GM19395 (cell line): ENCODE results near the gene CDC42EP5.
"Not testable (repeated sequence)": the region's sequence is repeated elsewhere in the genome, so short reads cannot be mapped to it uniquely, and the experiment has no call there.

Source experiments
- ATAC-seq: cut with Tn5 transposase; IDR thresholded peaks from one replicate; pipeline ENCODE4 v1.9.1; 2021; ENCODE audit warnings: mild to moderate bottlenecking, moderate library complexity; ENCODE audit not compliant: unreplicated experiment

The CDC42EP5 gene

GRCh38 chr19:54449701-54450069 is 23.4 kb downstream of the CDC42EP5 start:
- ATAC-seq, result no peak

DNA sequence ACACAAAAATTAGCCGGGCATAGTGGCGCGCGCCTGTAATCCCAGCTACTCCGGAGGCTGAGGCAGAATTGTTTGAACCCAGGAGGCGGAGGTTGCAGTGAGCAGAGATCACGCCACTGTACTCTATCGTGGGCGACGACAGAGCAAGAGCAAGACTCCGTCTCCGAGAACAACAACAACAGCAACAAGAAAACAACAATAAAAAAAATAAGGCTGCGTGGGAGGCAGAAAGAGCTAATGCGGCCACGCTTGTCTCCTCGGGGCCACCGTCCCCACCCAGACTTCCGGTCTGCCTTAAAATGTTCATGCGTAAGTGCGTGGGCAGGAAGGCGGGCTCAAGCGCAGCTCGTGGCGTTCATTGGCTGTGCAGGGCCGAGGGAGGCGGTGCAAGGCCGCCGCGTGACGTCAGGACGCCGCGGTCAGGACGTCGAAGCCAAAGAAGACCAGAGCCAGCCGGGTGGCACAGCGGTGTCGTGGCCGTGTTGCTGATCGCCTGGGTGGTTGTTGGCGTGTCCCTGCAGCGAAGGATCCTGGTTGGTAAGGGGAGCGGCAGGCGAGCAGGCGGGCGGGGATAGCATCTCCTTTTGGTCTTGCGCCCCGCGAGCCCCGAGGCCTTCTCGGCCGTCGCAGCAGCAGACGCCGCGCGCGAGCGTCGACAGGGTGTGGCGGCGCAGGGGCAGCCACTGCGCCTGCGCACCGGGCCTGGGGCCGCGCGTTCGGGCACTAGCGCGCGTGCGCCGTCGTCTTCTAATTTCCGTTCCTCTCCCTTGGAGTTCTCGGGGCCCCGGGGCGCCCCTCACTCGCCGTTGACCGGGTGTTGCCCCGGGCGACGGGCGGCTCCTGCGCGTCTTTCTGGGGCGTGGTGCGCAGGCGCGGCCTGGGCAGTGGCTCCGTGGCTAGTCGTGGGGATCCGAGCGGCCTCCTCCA is 24.1 kb downstream of the CDC42EP5 start, which contains the start of gene LENG8:
Gene LENG8 (plus strand): TSS at position 426 of the 927 bp plus-strand sequence. CDS start 2,146 bp downstream, outside the sequence.
- ATAC-seq, result peak; percentile 87

DNA sequence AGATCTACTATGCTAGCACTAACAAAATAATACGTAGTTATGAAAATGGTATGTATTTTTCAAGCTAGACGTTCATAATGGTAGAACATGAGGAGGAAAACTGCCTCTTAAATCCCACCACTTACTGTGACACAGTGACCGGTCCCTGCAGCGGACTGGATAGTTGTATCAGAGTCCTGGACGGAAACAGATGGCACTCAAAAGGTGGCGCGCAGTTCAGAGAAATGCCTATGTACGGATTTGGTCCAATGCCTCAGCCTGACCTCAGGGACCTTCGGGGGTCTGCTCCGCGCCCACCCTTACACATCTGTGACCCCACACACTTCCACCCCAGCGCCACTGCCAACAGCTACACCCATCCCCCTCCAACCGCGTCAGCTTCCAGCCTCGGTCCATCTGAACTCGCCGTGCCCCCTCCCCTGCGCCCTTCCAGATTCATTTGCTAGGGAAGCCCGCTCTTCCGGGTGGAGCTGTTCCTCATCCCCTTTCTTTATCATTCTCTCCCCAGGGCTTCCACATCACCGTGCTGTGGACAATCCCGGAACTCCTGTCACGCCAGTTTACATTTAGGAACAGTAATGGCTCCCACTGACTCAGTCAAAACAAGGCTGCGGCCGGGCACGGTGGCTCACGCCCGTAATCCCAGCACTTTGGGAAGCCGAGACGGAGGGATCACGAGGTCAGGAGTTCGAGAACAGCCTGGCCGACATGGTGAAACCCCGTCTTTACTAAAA is 24.9 kb downstream of the CDC42EP5 start:
- peak; percentile 23 for ATAC-seq

DNA sequence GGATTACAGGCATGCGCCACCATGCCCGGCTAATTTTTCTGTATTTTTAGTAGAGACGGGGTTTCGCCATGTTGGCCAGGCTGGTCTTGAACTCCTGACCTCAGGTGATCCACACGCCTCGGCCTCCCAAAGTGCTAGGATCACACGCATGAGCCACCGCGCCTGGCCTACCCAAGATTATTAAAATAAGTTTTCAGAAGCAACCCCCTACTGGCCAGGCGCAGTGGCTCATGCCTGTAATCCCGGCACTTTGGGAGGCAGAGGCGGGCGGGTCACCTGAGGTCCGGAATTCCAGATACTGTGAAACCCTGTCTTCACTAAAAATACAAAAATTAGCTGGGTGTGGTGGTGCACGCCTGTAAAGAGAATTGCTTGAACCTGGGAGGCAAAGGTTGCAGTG is 26.7 kb downstream of the CDC42EP5 start:
- ATAC-seq, result not testable (repeated sequence)

- ATAC-seq, result no peak
These were observed 28.4 kb downstream of the CDC42EP5 start for GRCh38 chr19:54444737-54445136.

GRCh38 chr19:54440641-54441040 is 32.5 kb downstream of the CDC42EP5 start:
- no peak for ATAC-seq

DNA sequence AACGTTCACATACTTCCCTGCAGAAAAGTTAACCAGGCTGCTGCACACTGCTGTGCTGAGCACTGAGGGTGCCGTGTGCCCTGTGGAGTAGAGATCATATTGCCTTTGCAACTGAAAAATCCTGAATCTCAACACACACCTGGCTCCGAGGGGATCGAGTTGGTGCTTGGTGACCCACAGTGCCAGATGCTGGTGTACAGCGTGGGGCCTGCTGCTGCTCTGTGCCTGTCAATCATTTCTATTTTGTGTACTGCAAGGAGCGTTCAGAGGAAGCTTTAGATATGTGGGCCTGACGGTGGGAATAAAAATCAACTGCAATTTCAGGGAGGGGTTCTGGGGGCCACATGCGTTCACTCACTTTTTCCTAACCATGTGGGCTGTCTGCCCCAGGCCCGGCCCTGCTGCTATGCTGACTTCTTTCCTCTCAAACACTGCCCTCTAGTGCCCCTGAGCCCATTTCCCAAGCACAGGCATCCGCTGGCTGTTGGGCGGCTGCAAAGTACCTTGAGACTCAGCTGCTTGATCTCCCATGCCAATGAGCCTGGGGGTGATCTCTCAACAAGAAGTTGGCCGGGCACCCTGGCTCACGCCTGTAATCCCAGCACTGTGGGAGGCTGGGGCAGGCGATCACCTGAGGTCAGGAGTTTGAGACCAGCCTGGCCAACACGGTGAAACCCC is 33.8 kb downstream of the CDC42EP5 start:
- no peak for ATAC-seq

DNA sequence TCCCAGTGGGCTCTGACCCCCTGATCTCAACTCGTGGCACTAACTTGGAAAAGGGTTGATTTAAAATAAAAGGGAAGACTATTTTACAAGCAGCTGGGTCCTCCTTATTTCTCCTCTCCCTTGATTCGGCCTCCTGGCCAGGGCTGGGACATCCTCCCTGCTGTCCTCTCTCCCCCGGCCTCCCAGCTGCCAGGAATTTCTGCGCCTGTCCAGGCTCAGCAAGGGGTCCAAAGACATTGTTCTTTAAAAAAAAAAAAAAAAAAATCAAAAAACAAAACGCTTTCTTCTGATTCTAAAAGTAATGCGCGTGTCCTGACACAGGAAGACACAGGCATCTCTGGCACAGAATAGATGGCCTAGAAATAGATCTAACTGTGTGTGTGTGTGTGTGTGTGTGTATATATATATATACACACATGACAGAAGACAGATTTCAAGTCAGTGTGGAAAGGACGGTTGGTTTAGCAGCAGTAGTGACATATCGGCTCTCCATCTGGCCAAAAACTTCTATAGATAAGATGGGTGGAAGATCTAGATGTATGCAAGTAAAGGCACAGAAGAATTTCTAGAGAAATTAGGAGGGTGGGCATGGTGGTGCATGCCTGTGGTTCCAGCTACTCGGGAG is 36.4 kb downstream of the CDC42EP5 start:
- ATAC-seq, result no peak

- ATAC-seq, result no peak
These were observed 37.0 kb downstream of the CDC42EP5 start for GRCh38 chr19:54436031-54436523.

DNA sequence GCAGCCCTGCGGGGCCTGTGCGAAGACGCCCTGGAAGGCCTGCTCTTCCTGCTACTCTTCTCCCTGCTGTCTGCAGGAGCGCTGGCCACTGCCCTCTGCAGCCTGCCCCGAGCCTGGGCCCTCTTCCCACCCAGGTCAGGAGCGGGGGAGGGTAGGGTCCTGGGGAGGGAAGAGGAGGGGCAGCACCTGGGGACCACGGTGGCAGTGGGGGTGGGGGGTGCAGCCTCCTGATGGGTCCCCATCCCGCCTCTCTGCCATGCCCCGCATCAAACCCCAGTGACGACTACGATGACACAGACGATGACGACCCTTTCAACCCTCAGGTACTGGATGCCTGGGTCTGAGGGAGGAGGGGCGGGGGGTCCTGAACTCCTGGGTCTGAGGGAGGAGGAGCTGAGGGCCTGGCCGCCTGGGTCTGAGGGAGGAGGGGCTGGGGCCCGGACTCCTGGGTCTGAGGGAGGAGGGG is 37.5 kb downstream of the CDC42EP5 start:
- no peak for ATAC-seq

DNA sequence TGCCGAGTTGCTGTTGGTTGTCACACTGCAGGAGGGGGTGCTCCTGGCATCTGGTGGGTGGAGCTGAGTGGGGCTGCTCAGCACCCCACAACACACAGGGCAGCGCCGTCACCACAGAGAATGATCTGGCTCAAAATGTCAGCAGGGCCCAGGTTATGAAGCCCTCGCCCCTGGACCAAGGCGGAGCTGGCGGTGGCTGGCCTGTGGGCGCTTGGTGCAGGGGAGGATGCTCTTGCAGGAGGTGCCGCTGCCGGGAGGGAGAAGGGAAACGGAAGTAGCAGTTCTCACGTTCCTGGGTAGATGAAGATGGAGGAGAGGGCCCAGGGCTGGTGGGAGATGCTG is 38.3 kb downstream of the CDC42EP5 start:
- no peak for ATAC-seq

GRCh38 chr19:54434112-54434872 is 38.8 kb downstream of the CDC42EP5 start:
- ATAC-seq, result no peak

GRCh38 chr19:54433697-54434096 is 39.4 kb downstream of the CDC42EP5 start:
- ATAC-seq, result no peak

DNA sequence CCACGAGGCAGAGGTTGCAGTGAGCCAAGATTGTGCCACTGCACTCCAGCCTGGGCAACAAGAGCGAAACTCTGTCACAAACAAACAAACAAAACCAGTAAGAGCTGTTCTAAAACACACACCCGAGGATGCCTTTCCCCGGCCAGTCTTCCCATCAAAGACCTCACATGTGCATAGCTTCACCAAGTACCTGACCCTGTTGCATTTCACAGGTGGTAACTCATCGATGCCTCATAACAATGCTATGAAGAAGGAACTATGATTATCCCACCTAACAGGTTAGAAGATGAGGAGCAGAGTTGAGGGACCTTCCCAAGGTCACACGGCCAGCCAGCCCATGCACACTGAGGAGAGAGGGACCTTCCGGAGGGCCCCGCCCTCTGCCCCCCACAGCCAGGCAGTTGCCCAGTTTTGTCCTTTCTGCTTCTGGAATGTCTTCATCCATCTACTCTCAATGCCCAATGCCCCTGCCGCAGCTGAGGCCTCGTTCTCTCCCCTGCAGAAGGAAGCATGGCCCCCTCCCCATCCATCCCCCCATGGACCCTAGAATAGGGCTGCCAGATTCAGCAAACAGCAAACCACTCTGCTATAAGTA is 40.9 kb downstream of the CDC42EP5 start:
- ATAC-seq, result no peak

- ATAC-seq, result no peak
These were observed 41.7 kb downstream of the CDC42EP5 start for GRCh38 chr19:54431255-54431838.

DNA sequence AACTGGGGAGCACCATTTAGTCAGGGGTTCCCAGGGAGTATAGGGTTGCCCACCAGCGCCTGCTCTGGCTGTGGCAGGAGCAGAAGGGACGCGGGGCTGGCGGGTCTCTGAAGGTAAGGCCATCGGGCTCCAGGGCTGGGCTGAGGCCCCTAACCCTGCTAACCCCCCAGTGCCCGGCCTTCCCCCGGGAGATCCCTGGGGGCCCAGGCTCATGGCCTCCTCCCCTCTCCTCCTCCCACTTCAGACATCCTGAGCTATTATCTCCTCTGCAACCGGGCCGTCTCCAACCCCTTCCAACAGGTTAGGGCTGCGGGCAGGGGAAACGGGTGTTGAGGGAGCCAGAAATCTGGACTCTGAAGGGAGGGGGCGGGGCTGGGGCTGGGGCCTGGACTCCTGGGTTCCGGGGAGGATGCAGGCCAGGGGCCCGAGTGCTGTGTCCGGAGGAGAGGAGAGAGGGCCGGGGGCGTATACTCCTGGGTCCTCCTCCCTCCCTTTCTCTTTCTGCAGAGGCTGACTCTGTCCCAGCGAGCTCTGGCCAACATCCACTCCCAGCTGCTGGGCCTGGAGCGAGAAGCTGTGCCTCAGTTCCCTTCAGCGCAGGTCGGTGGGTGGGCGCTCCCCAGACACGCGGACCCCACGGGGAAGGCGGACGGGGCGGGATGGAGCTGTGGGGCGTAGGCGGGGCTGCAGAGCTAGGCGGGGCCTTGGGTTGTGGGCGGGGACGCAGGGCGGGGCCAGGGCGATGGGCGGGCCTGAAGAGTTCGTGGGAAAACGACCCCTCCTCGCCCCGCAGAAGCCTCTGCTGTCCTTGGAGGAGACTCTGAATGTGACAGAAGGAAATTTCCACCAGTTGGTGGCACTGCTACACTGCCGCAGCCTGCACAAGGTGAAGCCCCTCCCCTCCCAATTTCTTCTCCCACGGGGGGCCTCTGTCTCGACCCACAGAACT is 42.5 kb downstream of the CDC42EP5 start:
- ATAC-seq, result no peak

- ATAC-seq, result no peak
These were observed 43.4 kb downstream of the CDC42EP5 start for GRCh38 chr19:54429545-54430227.

GRCh38 chr19:54429176-54429495 is 44.0 kb downstream of the CDC42EP5 start:
- ATAC-seq, result no peak
